Gastrocnemius medialis (tissue), 4 donors: ENCODE results near the gene PDE7B.

Experiments
- POLR2A ChIP-seq, 2 donors: fragments of 450-650 bp; IDR thresholded peaks; one replicate each; pipeline ENCODE4 v1.6.1; 2017; ENCODE audit warnings: antibody characterized with exemption in 2 of 2, mild to moderate bottlenecking in 2 of 2, moderate library complexity in 2 of 2
- TF ChIP-seq, protein P1 (sequence below), 5 experiments: fragments of 450-650 bp in 3 of 5; fragments of 200-600 bp in 2 of 5; sonication (generic) in 2 of 5; IDR thresholded peaks in 4 of 5; conservative IDR thresholded peaks in 1 of 5; 1 replicate in 4 of 5; 2 replicates in 1 of 5; pipeline ENCODE4 v1.5.1; 2016 to 2019; ENCODE audit warnings: antibody characterized with exemption in 5 of 5, mild to moderate bottlenecking in 3 of 5, moderate library complexity in 3 of 5

DNA sequence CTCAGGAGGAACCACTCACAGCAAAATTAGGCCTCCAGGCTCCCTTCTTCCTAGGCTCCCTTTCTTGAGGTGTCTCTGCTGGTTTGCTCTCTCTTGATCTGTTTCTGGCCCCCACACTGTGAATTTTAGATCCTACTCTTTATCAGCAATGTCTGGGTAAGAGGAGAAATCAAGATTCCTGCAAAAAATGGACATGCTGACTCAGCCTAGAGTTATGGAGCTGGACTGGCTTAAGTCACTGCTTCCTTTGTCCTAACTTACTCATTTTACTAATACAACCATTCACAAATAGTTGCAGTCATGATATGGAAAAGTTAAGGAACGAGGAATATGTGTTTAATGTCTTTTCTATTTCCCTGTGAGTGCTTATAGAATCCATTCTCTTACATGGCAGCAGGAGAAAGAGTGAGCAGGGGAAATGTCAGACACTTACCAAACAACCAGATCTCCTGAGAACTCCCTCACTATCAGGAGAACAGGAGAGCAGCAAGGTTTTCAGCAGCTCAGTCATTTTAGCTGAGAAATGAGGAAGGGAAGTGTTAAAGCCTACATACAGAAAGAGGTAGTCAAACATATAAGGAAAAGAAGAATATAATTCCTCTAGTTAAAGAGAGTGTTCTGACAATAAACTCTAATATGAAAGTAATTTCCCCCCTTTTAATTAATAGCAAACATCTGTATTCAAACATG is 160.8 kb downstream of the PDE7B start:
- TF ChIP-seq, protein P1, sequence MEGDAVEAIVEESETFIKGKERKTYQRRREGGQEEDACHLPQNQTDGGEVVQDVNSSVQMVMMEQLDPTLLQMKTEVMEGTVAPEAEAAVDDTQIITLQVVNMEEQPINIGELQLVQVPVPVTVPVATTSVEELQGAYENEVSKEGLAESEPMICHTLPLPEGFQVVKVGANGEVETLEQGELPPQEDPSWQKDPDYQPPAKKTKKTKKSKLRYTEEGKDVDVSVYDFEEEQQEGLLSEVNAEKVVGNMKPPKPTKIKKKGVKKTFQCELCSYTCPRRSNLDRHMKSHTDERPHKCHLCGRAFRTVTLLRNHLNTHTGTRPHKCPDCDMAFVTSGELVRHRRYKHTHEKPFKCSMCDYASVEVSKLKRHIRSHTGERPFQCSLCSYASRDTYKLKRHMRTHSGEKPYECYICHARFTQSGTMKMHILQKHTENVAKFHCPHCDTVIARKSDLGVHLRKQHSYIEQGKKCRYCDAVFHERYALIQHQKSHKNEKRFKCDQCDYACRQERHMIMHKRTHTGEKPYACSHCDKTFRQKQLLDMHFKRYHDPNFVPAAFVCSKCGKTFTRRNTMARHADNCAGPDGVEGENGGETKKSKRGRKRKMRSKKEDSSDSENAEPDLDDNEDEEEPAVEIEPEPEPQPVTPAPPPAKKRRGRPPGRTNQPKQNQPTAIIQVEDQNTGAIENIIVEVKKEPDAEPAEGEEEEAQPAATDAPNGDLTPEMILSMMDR (IDR thresholded peaks at IDR 0.05 in 4 of 5, conservative IDR thresholded peaks at IDR 0.05 in 1 of 5): no peak
- no peak for TF ChIP-seq POLR2A (IDR thresholded peaks at IDR 0.05)
